GM19324 (cell line): ENCODE data around the gene PPM1L.

Experiments
- ATAC-seq: cut with Tn5 transposase; IDR thresholded peaks from one replicate; pipeline ENCODE4 v1.9.1; 2021; ENCODE audit warnings: mild to moderate bottlenecking, moderate library complexity; ENCODE audit not compliant: unreplicated experiment, low FRiP score

Gene PPM1L

GRCh38 chr3:160919942-160920341 lies 163.9 kb downstream of the PPM1L start:
- no peak for ATAC-seq

- no peak for ATAC-seq
Observed at GRCh38 chr3:160921020-160921635, 165.1 kb downstream of the PPM1L start.

- no peak for ATAC-seq
Observed at GRCh38 chr3:160924776-160925175, 168.7 kb downstream of the PPM1L start.

GRCh38 chr3:160927620-160928019 lies 171.6 kb downstream of the PPM1L start:
- no peak for ATAC-seq

- no peak for ATAC-seq
Observed at GRCh38 chr3:160928183-160928726, 172.2 kb downstream of the PPM1L start.

GRCh38 chr3:160929595-160929994 lies 173.6 kb downstream of the PPM1L start:
- ATAC-seq = no peak

- no peak for ATAC-seq
Observed at GRCh38 chr3:160931474-160931873, 175.4 kb downstream of the PPM1L start.

GRCh38 chr3:160935413-160936095 lies 179.5 kb downstream of the PPM1L start:
- no peak for ATAC-seq

GRCh38 chr3:160941885-160942494 lies 186.0 kb downstream of the PPM1L start:
- peak; percentile 86 for ATAC-seq

GRCh38 chr3:160943996-160944395 lies 188.0 kb downstream of the PPM1L start:
- ATAC-seq = no peak

- no peak for ATAC-seq
Observed at GRCh38 chr3:160945336-160945735, 189.3 kb downstream of the PPM1L start.

GRCh38 chr3:160948273-160948672 lies 192.2 kb downstream of the PPM1L start:
- ATAC-seq = no peak

- ATAC-seq = no peak
Observed at GRCh38 chr3:160949460-160949859, 193.4 kb downstream of the PPM1L start.

GRCh38 chr3:160950542-160950941 lies 194.5 kb downstream of the PPM1L start:
- no peak for ATAC-seq

GRCh38 chr3:160950954-160951353 lies 194.9 kb downstream of the PPM1L start:
- no peak for ATAC-seq

- no peak for ATAC-seq
Observed at GRCh38 chr3:160951642-160952487, 195.8 kb downstream of the PPM1L start.

GRCh38 chr3:160953686-160954085 lies 197.7 kb downstream of the PPM1L start:
- ATAC-seq = no peak

GRCh38 chr3:160956785-160957184 lies 200.8 kb downstream of the PPM1L start:
- ATAC-seq = no peak

- ATAC-seq = no peak
Observed at GRCh38 chr3:160960568-160960967, 204.5 kb downstream of the PPM1L start.

- ATAC-seq = no peak
Observed at GRCh38 chr3:160963949-160964348, 207.9 kb downstream of the PPM1L start.

GRCh38 chr3:160968761-160969160 lies 212.7 kb downstream of the PPM1L start:
- no peak for ATAC-seq
